Neural cell (in vitro differentiated cells): ENCODE results near the gene IFNA16.
"Not testable (repeated sequence)": the region's sequence is repeated elsewhere in the genome, so short reads cannot be mapped to it uniquely, and the experiment has no call there.

ENCODE experiments used
- CTCF ChIP-seq: fragments of 450-650 bp; IDR thresholded peaks from 2 replicates; pipeline ENCODE4 v1.5.1; 2014; ENCODE audit warnings: antibody characterized with exemption, mild to moderate bottlenecking, moderate library complexity; ENCODE audit not compliant: poor library complexity, severe bottlenecking
- RAD21 ChIP-seq: fragments of 450-650 bp; conservative IDR thresholded peaks from 2 replicates; pipeline ENCODE4 v1.6.1; 2014; ENCODE audit warnings: antibody characterized with exemption, mild to moderate bottlenecking, moderate library complexity

GRCh38 chr9:21187487-21187886 lies 29.6 kb downstream of the IFNA16 start, which contains the start of gene IFNA4:
- not testable (repeated sequence) for TF ChIP-seq CTCF, RAD21
